GM23248 (cell line): Measurements from ENCODE around the gene GALNT7.

Source experiments
- EZH2 ChIP-seq: fragments of 200-600 bp; sonication (generic); IDR thresholded peaks from 2 replicates; pipeline ENCODE4 v1.6.1; 2018; ENCODE audit warnings: antibody characterized with exemption, mild to moderate bottlenecking; ENCODE audit not compliant: insufficient read depth, poor library complexity, severe bottlenecking
- EZH2phosphoT487 ChIP-seq: fragments of 200-600 bp; sonication (generic); IDR thresholded peaks from 2 replicates; pipeline ENCODE4 v1.6.1; 2018; ENCODE audit warnings: antibody characterized with exemption, moderate library complexity, mild to moderate bottlenecking, low read depth; ENCODE audit not compliant: insufficient read depth

DNA sequence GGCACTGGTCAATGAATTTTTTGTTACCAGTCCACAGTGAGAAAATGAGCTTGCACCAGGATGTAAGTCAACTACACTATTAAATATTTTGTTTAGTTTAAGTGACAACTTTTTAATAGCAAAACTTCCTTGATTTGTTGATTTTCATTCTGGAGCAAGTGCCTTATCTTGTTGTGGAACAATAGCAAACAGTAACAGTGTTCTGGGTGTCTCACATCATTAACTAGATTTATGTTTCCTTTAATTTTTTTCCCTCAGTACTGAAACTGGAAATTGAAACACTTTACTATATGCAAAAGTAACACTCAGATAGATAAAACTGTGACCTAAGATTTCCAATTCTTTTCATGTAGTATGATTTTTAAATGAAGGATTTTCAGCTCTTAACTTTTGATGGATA is 80.1 kb downstream of the GALNT7 start:
- TF ChIP-seq EZH2phosphoT487 (no peak), EZH2 (no peak)
